GM19372 (cell line): ENCODE measurements around the gene EML3.

Source experiments
- ATAC-seq: cut with Tn5 transposase; IDR thresholded peaks from one replicate; pipeline ENCODE4 v1.9.1; 2021; ENCODE audit warnings: mild to moderate bottlenecking, low read depth, moderate library complexity; ENCODE audit not compliant: unreplicated experiment

Gene EML3

GRCh38 chr11:62554387-62555167, 58.0 kb downstream of the EML3 start:
- no peak for ATAC-seq

GRCh38 chr11:62553839-62554361, 58.7 kb downstream of the EML3 start:
- ATAC-seq, result no peak

GRCh38 chr11:62553080-62553838, 59.3 kb downstream of the EML3 start:
- ATAC-seq, result no peak

GRCh38 chr11:62552485-62553079, 60.0 kb downstream of the EML3 start:
- ATAC-seq, result no peak
